Measurements from ENCODE around the gene SORCS1.

The SORCS1 gene

GRCh38 chr10:106535304-106535953 lies 629.1 kb downstream of the SORCS1 start:
- no peaks in the 10 kb centered on the region for H3K9me3 ChIP-seq (ENCODE audit: control insufficient read depth, insufficient read depth, low read length)
- no peaks in the 10 kb centered on the region for H3K36me3 ChIP-seq (ENCODE audit: control insufficient read depth, low read length)
- no peaks in the 10 kb centered on the region for H3K4me1 ChIP-seq (ENCODE audit: control insufficient read depth, low read length)
- no peak overlapping the region for H3K4me3 ChIP-seq (ENCODE audit: low read length)
- no peak for TF ChIP-seq CTCF (IDR thresholded peaks at IDR 0.05; ENCODE audit: low read depth, low read length, poor library complexity, severe bottlenecking)
- no peak for TF ChIP-seq EZH2phosphoT487 (IDR thresholded peaks at IDR 0.05; ENCODE audit: borderline replicate concordance, low read length)
- H3K27me3 ChIP-seq (ENCODE audit: control insufficient read depth, low read length), result no peaks in the 10 kb centered on the region
- H3F3A ChIP-seq (ENCODE audit: control insufficient read depth, insufficient read depth), result no peaks in the 10 kb centered on the region
- H3K27ac ChIP-seq (ENCODE audit: low read depth, low read length), result no peak overlapping the region
- no peaks in the 10 kb centered on the region for H4K20me1 ChIP-seq (ENCODE audit: control insufficient read depth, insufficient read depth, low read depth, low read length)
- H3K9me2 ChIP-seq (replicated peaks; ENCODE audit: control insufficient read depth, low read length), result no peaks in the 10 kb centered on the region
- no peak overlapping the region for H3K4me2 ChIP-seq (ENCODE audit: low read length)
- no peaks in the 10 kb centered on the region for H3K79me2 ChIP-seq (ENCODE audit: control insufficient read depth, low read length)

GRCh38 chr10:106534441-106534840 lies 630.1 kb downstream of the SORCS1 start:
- TF ChIP-seq EZH2phosphoT487 (IDR thresholded peaks at IDR 0.05; ENCODE audit: borderline replicate concordance, low read length) (no peak), CTCF (IDR thresholded peaks at IDR 0.05; ENCODE audit: low read depth, low read length, poor library complexity, severe bottlenecking) (no peak)
- no peaks in the 10 kb centered on the region for H3K36me3 ChIP-seq (ENCODE audit: control insufficient read depth, low read length)
- no peaks in the 10 kb centered on the region for H4K20me1 ChIP-seq (ENCODE audit: control insufficient read depth, insufficient read depth, low read depth, low read length)
- no peaks in the 10 kb centered on the region for H3K9me3 ChIP-seq (ENCODE audit: control insufficient read depth, insufficient read depth, low read length)
- no peaks in the 10 kb centered on the region for H3K9me2 ChIP-seq (replicated peaks; ENCODE audit: control insufficient read depth, low read length)
- H3K4me1 ChIP-seq (ENCODE audit: control insufficient read depth, low read length), result no peaks in the 10 kb centered on the region
- H3K4me3 ChIP-seq (ENCODE audit: low read length), result no peak overlapping the region
- H3K79me2 ChIP-seq (ENCODE audit: control insufficient read depth, low read length), result no peaks in the 10 kb centered on the region
- no peaks in the 10 kb centered on the region for H3F3A ChIP-seq (ENCODE audit: control insufficient read depth, insufficient read depth)
- no peak overlapping the region for H3K27ac ChIP-seq (ENCODE audit: low read depth, low read length)
- H3K27me3 ChIP-seq (ENCODE audit: control insufficient read depth, low read length), result no peaks in the 10 kb centered on the region
- H3K4me2 ChIP-seq (ENCODE audit: low read length), result no peak overlapping the region

- no peaks in the 10 kb centered on the region for H3K79me2 ChIP-seq (ENCODE audit: control insufficient read depth, low read length)
- no peaks in the 10 kb centered on the region for H3K36me3 ChIP-seq (ENCODE audit: control insufficient read depth, low read length)
- no peaks in the 10 kb centered on the region for H4K20me1 ChIP-seq (ENCODE audit: control insufficient read depth, insufficient read depth, low read depth, low read length)
- no peaks in the 10 kb centered on the region for H3K27me3 ChIP-seq (ENCODE audit: control insufficient read depth, low read length)
- TF ChIP-seq CTCF (IDR thresholded peaks at IDR 0.05; ENCODE audit: low read depth, low read length, poor library complexity, severe bottlenecking) (no peak), EZH2phosphoT487 (IDR thresholded peaks at IDR 0.05; ENCODE audit: borderline replicate concordance, low read length) (no peak)
- no peak overlapping the region for H3K27ac ChIP-seq (ENCODE audit: low read depth, low read length)
- H3F3A ChIP-seq (ENCODE audit: control insufficient read depth, insufficient read depth), result no peaks in the 10 kb centered on the region
- no peaks in the 10 kb centered on the region for H3K4me1 ChIP-seq (ENCODE audit: control insufficient read depth, low read length)
- no peak overlapping the region for H3K4me2 ChIP-seq (ENCODE audit: low read length)
- no peak overlapping the region for H3K4me3 ChIP-seq (ENCODE audit: low read length)
- H3K9me3 ChIP-seq (ENCODE audit: control insufficient read depth, insufficient read depth, low read length), result no peaks in the 10 kb centered on the region
- H3K9me2 ChIP-seq (replicated peaks; ENCODE audit: control insufficient read depth, low read length), result no peaks in the 10 kb centered on the region
Observed at GRCh38 chr10:106528702-106529101, 635.8 kb downstream of the SORCS1 start.
